ENCODE results near the gene TFDP1. TPM values are rescaled to one million over a fixed set of nuclear protein-coding genes. Genes with fewer than 3 reads are reported as not detected.

The TFDP1 gene
- polyA plus RNA-seq, 3 donors: 30.3 to 54.0 (median 37.6) TPM

GRCh38 chr13:113548171-113548641 lies 36.3 kb upstream of the TFDP1 start:
- Mint-ChIP-seq H3K4me3 (peak overlapping the region in 1 of 2 donors; percentile 41), H3K9me3 (peaks cover 0 to 7% (median 3%) of the 10 kb centered on the region in 7 donors), H3K36me3 (peaks cover 76 to 90% of the 10 kb centered on the region in 2 donors), H3K4me1 (peaks cover 16% of the 10 kb centered on the region), H3K27me3 (ENCODE audit: low read depth in 3 of 3) (peaks cover 0 to 3% (median 0%) of the 10 kb centered on the region in 3 donors), H3K27ac (peak overlapping the region in 3 of 7 donors; percentile 14 to 46 (median 37))
- no peak for DNase-seq
- Histone ChIP-seq H3K9me3 (replicated peaks in 1 of 2; ENCODE audit: control insufficient read depth in 1 of 2, insufficient read depth in 1 of 2, low read length in 2 of 2) (no peaks in the 10 kb centered on the region), H3K79me2 (ENCODE audit: insufficient read depth, low read length) (peaks cover 29% of the 10 kb centered on the region), H3K4me2 (replicated peaks; ENCODE audit: extremely low read depth, low read length, poor library complexity, severe bottlenecking) (no peak overlapping the region), H3K9ac (ENCODE audit: insufficient read depth, low read length, poor library complexity, severe bottlenecking) (no peak overlapping the region), H3K36me3 (replicated peaks in 1 of 2; ENCODE audit: control insufficient read depth in 1 of 2, insufficient read depth in 2 of 2, low read length in 2 of 2) (peaks cover 52 to 85% of the 10 kb centered on the region in 2 donors), H2AFZ (ENCODE audit: insufficient read depth, low read depth, low read length, poor library complexity, severe bottlenecking) (no peak overlapping the region), H3K27ac (ENCODE audit: low read depth in 1 of 2, low read length in 2 of 2) (no peak overlapping the region), H4K20me1 (ENCODE audit: insufficient read depth, low read length) (peaks cover 35% of the 10 kb centered on the region), H3K4me1 (ENCODE audit: control insufficient read depth in 1 of 2, insufficient read depth in 2 of 2, low read length in 2 of 2) (peaks cover 6 to 8% of the 10 kb centered on the region in 2 donors), H3K4me3 (replicated peaks in 1 of 3; ENCODE audit: low read depth in 2 of 3, low read length in 3 of 3) (no peak overlapping the region), H3K27me3 (ENCODE audit: control insufficient read depth in 2 of 2, insufficient read depth in 2 of 2, low read length in 2 of 2) (no peaks in the 10 kb centered on the region)
- intact Hi-C loops (cut with micrococcal nuclease): no loop called here
- no peak for TF ChIP-seq CTCF (IDR thresholded peaks at IDR 0.05)
- WGBS (ENCODE audit: insufficient coverage): 98% methylated on average over 32 of the region's 32 CpGs

- WGBS (ENCODE audit: insufficient coverage): 94% methylated on average over 17 of the region's 25 CpGs
- no peak overlapping the region for H3K4me3 Mint-ChIP-seq
Measured at GRCh38 chr13:113548778-113549621, 35.6 kb upstream of the TFDP1 start.

More at GRCh38 chr13:113548778-113549621, 35.6 kb upstream of the TFDP1 start:
- intact Hi-C loops (cut with micrococcal nuclease): no loop called here
- Mint-ChIP-seq H3K4me1 (peaks cover 23% of the 10 kb centered on the region), H3K36me3 (peaks cover 72 to 91% of the 10 kb centered on the region in 2 donors), H3K27ac (peak overlapping the region in 3 of 7 donors; percentile 26 to 79 (median 50)), H3K9me3 (peaks cover 0 to 10% (median 3%) of the 10 kb centered on the region in 7 donors), H3K27me3 (ENCODE audit: low read depth in 3 of 3) (peaks cover 0 to 3% (median 0%) of the 10 kb centered on the region in 3 donors)
- no peak overlapping the region for H3K4me2 ChIP-seq (replicated peaks; ENCODE audit: extremely low read depth, low read length, poor library complexity, severe bottlenecking)
- peaks cover 32% of the 10 kb centered on the region for H4K20me1 ChIP-seq (ENCODE audit: insufficient read depth, low read length)
- peaks cover 27% of the 10 kb centered on the region for H3K79me2 ChIP-seq (ENCODE audit: insufficient read depth, low read length)
- no peaks in the 10 kb centered on the region for H3K9me3 ChIP-seq (replicated peaks in 1 of 2; ENCODE audit: control insufficient read depth in 1 of 2, insufficient read depth in 1 of 2, low read length in 2 of 2)
- no peak overlapping the region for H3K9ac ChIP-seq (ENCODE audit: insufficient read depth, low read length, poor library complexity, severe bottlenecking)
- peaks cover 55 to 89% of the 10 kb centered on the region in 2 donors for H3K36me3 ChIP-seq (replicated peaks in 1 of 2; ENCODE audit: control insufficient read depth in 1 of 2, insufficient read depth in 2 of 2, low read length in 2 of 2)
- DNase-seq: no peak
- H3K4me3 ChIP-seq (replicated peaks in 1 of 3; ENCODE audit: low read depth in 2 of 3, low read length in 3 of 3): no peak overlapping the region
- H3K4me1 ChIP-seq (ENCODE audit: control insufficient read depth in 1 of 2, insufficient read depth in 2 of 2, low read length in 2 of 2): peaks cover 13 to 15% of the 10 kb centered on the region in 2 donors
- no peak overlapping the region for H2AFZ ChIP-seq (ENCODE audit: insufficient read depth, low read depth, low read length, poor library complexity, severe bottlenecking)
- H3K27ac ChIP-seq (ENCODE audit: low read depth in 1 of 2, low read length in 2 of 2): no peak overlapping the region
- no peak for TF ChIP-seq CTCF (IDR thresholded peaks at IDR 0.05)
- no peaks in the 10 kb centered on the region for H3K27me3 ChIP-seq (ENCODE audit: control insufficient read depth in 2 of 2, insufficient read depth in 2 of 2, low read length in 2 of 2)

Measured in CD14-positive monocyte (primary cell).